HEK293T (cell line): Measurements from ENCODE around the gene NEB.
"Not testable (repeated sequence)": the region's sequence is repeated elsewhere in the genome, so short reads cannot be mapped to it uniquely, and the experiment has no call there.

Source experiments
- CTCF ChIA-PET: fragments of 350-600 bp; formaldehyde crosslinking; extraction: SDS; loops from one replicate; lab custom pipeline; 2021; ENCODE audit warnings: antibody characterized with exemption, inconsistent platforms; lab: Yijun Ruan, JAX
- POLR2A ChIA-PET: fragments of 350-600 bp; formaldehyde crosslinking; extraction: SDS; loops from one replicate; lab custom pipeline; 2020; ENCODE audit warnings: antibody characterized with exemption, inconsistent platforms; lab: Yijun Ruan, JAX
- DNase-seq: peaks from one replicate; pipeline ENCODE4 v3.0.0; 2012; ENCODE audit warnings: mixed read lengths; ENCODE audit errors: extremely low spot score
- ARNT ChIP-seq: fragments of 450-650 bp; IDR thresholded peaks from 2 replicates; pipeline ENCODE4 v1.6.1; 2017; ENCODE audit warnings: mild to moderate bottlenecking
- BHLHE40 ChIP-seq: fragments of 450-650 bp; IDR thresholded peaks from 2 replicates; pipeline ENCODE4 v1.6.1; 2016; ENCODE audit warnings: mild to moderate bottlenecking, moderate library complexity, borderline replicate concordance
- CTBP1 ChIP-seq: fragments of 450-650 bp; IDR thresholded peaks from 2 replicates; pipeline ENCODE4 v1.6.1; 2016; ENCODE audit warnings: borderline replicate concordance
- ELF4 ChIP-seq: fragments of 450-650 bp; IDR thresholded peaks from 2 replicates; pipeline ENCODE4 v1.6.1; 2017; ENCODE audit warnings: antibody characterized with exemption
- FOXA1 ChIP-seq: fragments of 450-650 bp; IDR thresholded peaks from 2 replicates; pipeline ENCODE4 v1.6.1; 2016; ENCODE audit warnings: mild to moderate bottlenecking
- FOXK2 ChIP-seq: fragments of 450-650 bp; IDR thresholded peaks from 2 replicates; pipeline ENCODE4 v1.6.1; 2016; ENCODE audit warnings: mild to moderate bottlenecking
- FOXM1 ChIP-seq: fragments of 450-650 bp; IDR thresholded peaks from 2 replicates; pipeline ENCODE4 v1.6.1; 2017; ENCODE audit warnings: mild to moderate bottlenecking, borderline replicate concordance
- HDGF ChIP-seq: fragments of 450-650 bp; IDR thresholded peaks from 2 replicates; pipeline ENCODE4 v1.6.1; 2017; ENCODE audit warnings: antibody characterized with exemption, borderline replicate concordance
- L3MBTL2 ChIP-seq: fragments of 450-650 bp; conservative IDR thresholded peaks from 2 replicates; pipeline ENCODE4 v1.6.1; 2016; ENCODE audit warnings: mild to moderate bottlenecking
- LEF1 ChIP-seq: fragments of 450-650 bp; IDR thresholded peaks from 2 replicates; pipeline ENCODE4 v1.6.1; 2017; ENCODE audit warnings: mild to moderate bottlenecking, borderline replicate concordance
- NFRKB ChIP-seq: fragments of 450-650 bp; IDR thresholded peaks from 2 replicates; pipeline ENCODE4 v1.6.1; 2016; ENCODE audit warnings: mild to moderate bottlenecking, moderate library complexity
- PKNOX1 ChIP-seq: fragments of 450-650 bp; IDR thresholded peaks from 2 replicates; pipeline ENCODE4 v1.6.1; 2016
- SP1 ChIP-seq: fragments of 450-650 bp; IDR thresholded peaks from 2 replicates; pipeline ENCODE4 v1.6.1; 2017
- SUZ12 ChIP-seq: fragments of 450-650 bp; IDR thresholded peaks from 2 replicates; pipeline ENCODE4 v1.6.1; 2016; ENCODE audit warnings: mild to moderate bottlenecking
- TARDBP ChIP-seq: fragments of 450-650 bp; IDR thresholded peaks from 2 replicates; pipeline ENCODE4 v1.6.1; 2016
- ZNF384 ChIP-seq: fragments of 450-650 bp; IDR thresholded peaks from 2 replicates; pipeline ENCODE4 v1.6.1; 2016

The NEB gene

GRCh38 chr2:151567006-151567405 is 167.3 kb downstream of the NEB start:
- POLR2A ChIA-PET = no interaction called here
- CTCF ChIA-PET = no interaction called here
- no peak for DNase-seq
- no peak for TF ChIP-seq ELF4
- no peak for TF ChIP-seq TARDBP
- TF ChIP-seq NFRKB = no peak
- no peak for TF ChIP-seq FOXK2
- TF ChIP-seq ARNT = no peak
- no peak for TF ChIP-seq FOXM1
- TF ChIP-seq L3MBTL2 = no peak
- no peak for TF ChIP-seq FOXA1
- no peak for TF ChIP-seq HDGF

- ChIA-PET CTCF (no interaction called here), POLR2A (no interaction called here)
- no peak for DNase-seq
- no peak for TF ChIP-seq ARNT
- TF ChIP-seq ELF4 = no peak
Measured at GRCh38 chr2:151562398-151562797, 171.9 kb downstream of the NEB start.

- ChIA-PET CTCF (no interaction called here), POLR2A (no interaction called here)
- no peak for TF ChIP-seq FOXM1
- no peak for TF ChIP-seq FOXA1
- no peak for TF ChIP-seq PKNOX1
- no peak for TF ChIP-seq TARDBP
- TF ChIP-seq SUZ12 = no peak
- no peak for TF ChIP-seq BHLHE40
- TF ChIP-seq ELF4 = no peak
- no peak for TF ChIP-seq HDGF
- TF ChIP-seq SP1 = no peak
- no peak for TF ChIP-seq NFRKB
- no peak for TF ChIP-seq ZNF384
- TF ChIP-seq CTBP1 = no peak
- no peak for TF ChIP-seq LEF1
- no peak for TF ChIP-seq L3MBTL2
- TF ChIP-seq ARNT = no peak
- TF ChIP-seq FOXK2 = no peak
- DNase-seq = no peak
Measured at GRCh38 chr2:151560289-151560688, 174.0 kb downstream of the NEB start.

DNA sequence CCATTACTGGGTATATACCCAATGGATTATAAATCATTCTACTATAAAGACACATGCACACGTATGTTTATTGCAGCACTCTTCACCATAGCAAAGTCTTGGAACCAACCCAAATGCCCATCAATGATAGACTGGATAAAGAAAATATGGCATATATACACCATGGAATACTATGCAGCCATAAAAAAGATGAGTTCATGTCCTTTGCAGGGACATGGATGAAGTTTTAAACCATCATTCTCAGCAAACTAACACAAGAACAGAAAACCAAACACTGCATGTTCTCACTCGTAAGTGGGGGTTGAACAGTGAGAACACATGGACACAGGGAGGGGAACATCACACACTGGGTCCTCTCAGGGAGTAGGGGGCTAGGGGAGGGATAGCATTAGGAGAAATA is 174.8 kb downstream of the NEB start:
- CTCF ChIA-PET, DNase-seq, POLR2A ChIA-PET: not testable (repeated sequence)

GRCh38 chr2:151557883-151558282 is 176.4 kb downstream of the NEB start:
- CTCF ChIA-PET, DNase-seq, POLR2A ChIA-PET: not testable (repeated sequence)

GRCh38 chr2:151556121-151556520 is 178.2 kb downstream of the NEB start:
- ChIA-PET POLR2A (no interaction called here), CTCF (no interaction called here)
- no peak for TF ChIP-seq SP1
- TF ChIP-seq ARNT = no peak
- TF ChIP-seq BHLHE40 = no peak
- no peak for TF ChIP-seq PKNOX1
- TF ChIP-seq FOXM1 = no peak
- no peak for TF ChIP-seq CTBP1
- no peak for TF ChIP-seq SUZ12
- no peak for TF ChIP-seq LEF1
- no peak for TF ChIP-seq L3MBTL2
- TF ChIP-seq ELF4 = no peak
- no peak for TF ChIP-seq ZNF384
- no peak for TF ChIP-seq TARDBP
- no peak for TF ChIP-seq NFRKB
- no peak for TF ChIP-seq FOXK2
- no peak for TF ChIP-seq HDGF
- no peak for TF ChIP-seq FOXA1
- no peak for DNase-seq

DNA sequence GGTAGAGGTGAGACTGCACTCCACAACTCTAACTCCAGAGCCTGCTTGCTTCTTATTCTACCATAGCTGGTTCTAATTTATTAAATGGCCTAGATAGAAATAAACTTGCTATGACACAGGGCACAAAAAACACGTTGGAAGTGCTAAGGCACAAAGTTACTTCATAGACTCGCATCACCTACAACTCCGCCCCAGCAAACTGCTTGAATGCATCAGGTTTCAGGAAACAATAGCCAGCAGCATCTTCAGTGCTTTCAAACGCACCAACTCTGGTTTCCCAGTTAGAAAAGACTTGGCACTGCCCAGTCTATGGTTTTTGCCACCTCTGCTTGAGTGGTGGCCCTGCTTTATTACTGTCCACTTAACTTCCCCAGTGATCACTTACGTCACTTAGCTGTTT is 182.0 kb downstream of the NEB start:
- DNase-seq = no peak
- ChIA-PET CTCF (no interaction called here), POLR2A (no interaction called here)
- TF ChIP-seq ARNT = no peak
- no peak for TF ChIP-seq TARDBP
- TF ChIP-seq FOXM1 = no peak
- no peak for TF ChIP-seq ELF4
- TF ChIP-seq L3MBTL2 = no peak
- TF ChIP-seq PKNOX1 = no peak
- TF ChIP-seq CTBP1 = no peak
- TF ChIP-seq ZNF384 = no peak
- no peak for TF ChIP-seq SUZ12
- no peak for TF ChIP-seq BHLHE40
- no peak for TF ChIP-seq FOXK2
- TF ChIP-seq LEF1 = no peak
- no peak for TF ChIP-seq HDGF
- no peak for TF ChIP-seq NFRKB
- no peak for TF ChIP-seq SP1
- no peak for TF ChIP-seq FOXA1
